Measurements from ENCODE around the gene KMO.

DNA sequence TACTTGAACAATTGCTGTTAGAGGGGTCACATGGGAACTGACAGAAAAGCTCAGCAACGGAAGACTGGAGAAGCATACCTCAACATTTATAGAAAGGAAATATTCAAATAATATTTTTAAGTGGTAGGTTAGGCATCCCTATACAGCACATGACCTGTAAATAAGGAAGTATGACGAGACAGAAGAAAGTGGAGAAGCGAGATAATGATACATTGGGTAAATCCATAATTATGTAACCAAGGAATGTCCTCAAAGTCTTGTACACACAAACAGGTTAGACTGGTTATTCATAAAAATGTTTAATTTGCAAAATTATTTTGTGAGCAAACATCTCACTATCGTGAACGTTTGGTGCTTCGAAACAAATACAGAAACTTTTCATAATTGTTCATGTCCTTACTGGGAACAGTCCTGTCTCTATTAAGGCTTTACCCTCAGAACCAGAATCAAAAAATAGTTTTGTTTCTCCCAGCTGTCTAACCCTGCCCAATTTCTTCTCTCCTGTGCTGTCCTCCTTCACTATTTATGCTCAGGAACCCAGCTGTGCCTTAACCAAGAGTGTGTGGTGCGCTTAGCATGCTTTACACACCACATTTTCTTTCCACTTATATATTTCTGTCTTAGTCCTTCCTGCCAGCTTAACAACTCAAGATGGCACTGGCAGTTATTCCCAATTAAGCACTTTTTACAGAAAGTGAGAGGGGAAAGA, 10.2 kb downstream of the KMO start:
- TF ChIP-seq EZH2 (IDR thresholded peaks at IDR 0.05) (no peak), POLR2AphosphoS5 (IDR thresholded peaks at IDR 0.05; ENCODE audit: borderline replicate concordance, low read depth, low read length) (no peak)

Measured in SK-N-MC (cell line).